Measurements from ENCODE around the gene STARD13.

Gene STARD13

GRCh38 chr13:33285420-33286124 is at the start of gene STARD13:
Gene STARD13, minus strand, starts transcription at chr13:33285755. Its CDS starts 117 bp downstream, at chr13:33285638.
- peak; percentile 49 to 52 for DNase-seq

- DNase-seq = no peak
Measured at GRCh38 chr13:33334831-33335230, 49.3 kb upstream of the STARD13 start.

GRCh38 chr13:33331962-33332361 is 46.4 kb upstream of the STARD13 start:
- DNase-seq = no peak

GRCh38 chr13:33330483-33330882 is 44.9 kb upstream of the STARD13 start:
- no peak for DNase-seq

- no peak for DNase-seq
Measured at GRCh38 chr13:33328701-33329100, 43.1 kb upstream of the STARD13 start.

GRCh38 chr13:33326723-33327122 is 41.2 kb upstream of the STARD13 start:
- DNase-seq = no peak

GRCh38 chr13:33326246-33326645 is 40.7 kb upstream of the STARD13 start:
- peak in 1 of 2 experiments; percentile 13 for DNase-seq

GRCh38 chr13:33323801-33324510 is 38.4 kb upstream of the STARD13 start:
- no peak for DNase-seq

GRCh38 chr13:33322965-33323668 is 37.6 kb upstream of the STARD13 start:
- DNase-seq = peak in 1 of 2 experiments; percentile 10

GRCh38 chr13:33322543-33322809 is 36.9 kb upstream of the STARD13 start:
- DNase-seq = no peak

GRCh38 chr13:33321686-33322542 is 36.4 kb upstream of the STARD13 start:
- no peak for DNase-seq

GRCh38 chr13:33319859-33320258 is 34.3 kb upstream of the STARD13 start:
- no peak for DNase-seq

- DNase-seq = no peak
Measured at GRCh38 chr13:33318744-33319143, 33.2 kb upstream of the STARD13 start.

GRCh38 chr13:33318037-33318436 is 32.5 kb upstream of the STARD13 start:
- no peak for DNase-seq

- DNase-seq = no peak
Measured at GRCh38 chr13:33316890-33317289, 31.3 kb upstream of the STARD13 start.

GRCh38 chr13:33313504-33313903 is 27.9 kb upstream of the STARD13 start:
- DNase-seq = no peak

GRCh38 chr13:33312861-33313212 is 27.3 kb upstream of the STARD13 start:
- DNase-seq = no peak

GRCh38 chr13:33312150-33312860 is 26.8 kb upstream of the STARD13 start:
- DNase-seq = no peak

- DNase-seq = no peak
Measured at GRCh38 chr13:33311040-33311439, 25.5 kb upstream of the STARD13 start.

- no peak for DNase-seq
Measured at GRCh38 chr13:33310245-33311038, 24.9 kb upstream of the STARD13 start.

GRCh38 chr13:33308863-33309262 is 23.3 kb upstream of the STARD13 start:
- no peak for DNase-seq

GRCh38 chr13:33307843-33308242 is 22.3 kb upstream of the STARD13 start:
- DNase-seq = no peak
